GM21576 (cell line): ENCODE measurements around the gene REV1.
"Not testable (repeated sequence)": the region's sequence is repeated elsewhere in the genome, so short reads cannot be mapped to it uniquely, and the experiment has no call there.

ENCODE experiments used
- ATAC-seq: cut with Tn5 transposase; IDR thresholded peaks from one replicate; pipeline ENCODE4 v1.9.1; 2021; ENCODE audit warnings: mild to moderate bottlenecking, moderate library complexity; ENCODE audit not compliant: unreplicated experiment

REV1 gene

DNA sequence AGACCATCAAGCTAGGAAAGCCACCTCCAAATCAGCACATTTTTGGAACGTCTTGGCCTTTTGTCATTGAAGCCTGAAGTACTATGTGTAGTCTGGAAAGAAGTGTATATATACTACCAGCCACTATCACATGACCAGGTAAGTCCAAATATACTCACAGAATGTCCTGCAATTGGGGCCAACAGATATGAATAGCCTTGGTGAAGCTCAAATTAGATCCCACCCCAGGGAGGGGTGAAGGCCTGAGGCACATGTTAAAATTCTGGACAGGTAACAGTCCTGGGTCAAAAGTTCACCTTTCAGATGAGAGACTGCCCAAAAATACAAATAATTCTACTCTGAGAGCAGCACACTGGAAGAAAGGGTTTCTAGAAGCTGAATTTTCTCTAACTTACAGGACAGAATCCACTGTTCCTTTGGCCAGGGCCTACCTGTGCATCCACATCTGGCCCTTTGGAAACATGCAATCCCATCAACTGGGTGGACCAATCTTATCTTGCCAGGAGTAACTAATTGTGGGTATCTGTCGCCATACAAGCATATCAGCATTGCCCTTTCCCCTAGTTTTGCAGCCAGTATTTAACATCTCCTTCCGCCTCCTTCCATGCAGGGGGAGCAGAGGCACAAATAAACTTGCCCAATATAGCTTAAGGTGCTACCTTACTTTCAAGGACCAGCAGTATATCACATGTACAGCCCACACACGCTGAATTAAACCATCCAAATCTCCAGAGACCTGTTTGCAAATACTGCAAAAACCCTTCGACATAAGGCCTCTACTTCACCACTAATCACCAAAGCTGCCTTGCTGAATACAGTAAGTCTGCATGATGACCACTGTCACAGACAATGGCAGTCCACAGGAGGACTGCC lies 84.8 kb downstream of the REV1 start:
- ATAC-seq, result no peak

GRCh38 chr2:99404039-99404796 lies 85.6 kb downstream of the REV1 start:
- no peak for ATAC-seq

- ATAC-seq, result no peak
Observed at GRCh38 chr2:99403524-99403923, 86.3 kb downstream of the REV1 start.

- no peak for ATAC-seq
Observed at GRCh38 chr2:99403084-99403483, 86.7 kb downstream of the REV1 start.

GRCh38 chr2:99401841-99402240 lies 88.0 kb downstream of the REV1 start:
- no peak for ATAC-seq

- ATAC-seq, result no peak
Observed at GRCh38 chr2:99399795-99400194, 90.0 kb downstream of the REV1 start.

GRCh38 chr2:99399063-99399462 lies 90.8 kb downstream of the REV1 start:
- ATAC-seq, result no peak

DNA sequence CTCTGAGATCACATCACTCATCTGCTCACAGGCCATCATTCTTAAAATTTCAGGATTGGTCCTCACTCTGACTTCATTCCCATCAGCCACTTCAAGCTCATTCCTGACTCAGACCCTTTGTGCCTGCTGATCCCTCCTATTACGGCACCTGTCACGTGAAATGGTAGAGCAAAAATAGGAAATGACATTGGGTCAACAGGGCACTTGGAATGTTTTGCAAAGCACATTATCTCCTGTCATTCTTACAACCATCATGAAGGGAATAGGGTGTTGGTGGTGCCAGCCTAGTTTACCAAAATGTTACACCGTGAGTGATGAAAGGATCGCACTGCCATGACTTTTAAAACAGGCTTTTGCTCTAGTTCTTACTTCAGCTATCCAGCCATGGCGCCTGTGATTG lies 91.5 kb downstream of the REV1 start:
- ATAC-seq, result no peak

DNA sequence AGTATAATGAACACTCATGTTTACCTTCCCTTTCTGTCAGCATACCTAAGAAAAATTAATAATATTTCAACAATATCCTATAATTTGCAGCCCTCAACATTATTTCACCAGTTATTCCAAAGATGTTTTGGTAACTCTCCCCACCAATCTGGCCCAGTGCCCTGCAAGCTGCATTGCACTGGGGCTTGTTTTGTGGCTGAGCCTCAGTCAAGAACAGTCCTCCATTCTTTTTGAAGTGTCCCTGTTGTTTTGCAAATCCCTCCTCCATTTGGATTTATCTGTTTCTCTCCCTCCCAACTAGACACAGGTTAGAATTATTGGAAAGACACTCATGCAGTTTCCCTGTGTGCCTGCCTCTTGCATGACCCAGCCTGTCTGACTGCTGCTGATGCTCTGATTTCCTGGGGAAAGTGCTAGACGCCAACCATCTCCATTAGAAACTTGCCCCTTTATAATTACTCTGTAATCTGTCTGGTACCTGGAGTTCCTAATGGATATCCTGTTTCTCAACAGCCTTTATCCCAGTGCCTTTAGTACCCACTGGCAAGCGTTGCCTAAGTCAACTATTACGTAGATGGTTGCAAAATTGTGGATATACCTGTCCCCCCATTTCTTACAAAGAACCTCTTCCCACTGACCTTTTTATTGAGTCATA lies 92.4 kb downstream of the REV1 start:
- no peak for ATAC-seq

DNA sequence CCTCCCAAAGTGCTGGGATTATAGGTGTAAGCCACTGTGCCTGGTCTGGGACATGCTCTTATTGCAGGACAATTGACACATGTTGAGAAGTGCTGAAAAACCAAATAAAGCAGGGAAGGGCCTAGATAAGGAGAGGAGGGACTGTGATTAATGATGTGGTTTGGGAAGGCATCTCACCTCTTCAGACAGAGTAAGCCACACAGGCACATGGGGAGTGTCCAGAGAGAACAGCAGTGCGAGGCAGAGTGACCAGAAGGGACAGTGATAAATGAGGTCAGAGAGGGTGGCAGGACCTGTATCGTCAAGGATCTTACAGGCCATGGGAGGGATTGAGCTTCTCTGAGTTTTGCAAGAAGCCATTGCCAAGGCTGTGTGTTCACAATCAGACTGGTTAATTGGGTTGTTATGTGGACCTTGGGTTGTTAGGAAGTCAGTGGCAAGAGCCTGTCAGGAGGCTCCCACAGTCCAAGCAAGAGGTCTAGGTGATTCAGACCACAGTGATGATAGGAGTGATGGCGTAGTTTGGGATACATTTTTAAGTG lies 94.2 kb downstream of the REV1 start:
- no peak for ATAC-seq

GRCh38 chr2:99389946-99390345 lies 99.9 kb downstream of the REV1 start:
- no peak for ATAC-seq

GRCh38 chr2:99389371-99389770 lies 100.4 kb downstream of the REV1 start:
- ATAC-seq, result no peak

DNA sequence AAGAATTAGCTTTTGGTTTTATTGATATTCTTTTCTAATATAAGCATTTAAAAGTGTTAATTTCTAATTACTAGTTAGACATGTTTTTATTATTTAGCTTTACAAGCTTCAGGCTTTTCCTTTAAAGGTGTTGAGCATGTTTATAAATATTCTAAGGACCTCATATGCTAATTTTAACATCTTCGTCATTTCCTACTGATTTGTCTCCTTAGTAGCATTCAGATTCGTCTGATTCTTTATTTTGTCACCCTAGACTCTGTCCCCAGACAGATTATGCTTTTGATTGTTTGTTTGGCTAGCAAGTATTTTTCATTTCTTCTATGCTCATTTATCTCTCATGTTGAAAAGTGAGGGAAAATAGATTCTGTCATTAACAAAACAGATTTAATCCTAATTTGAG lies 100.9 kb downstream of the REV1 start:
- no peak for ATAC-seq

DNA sequence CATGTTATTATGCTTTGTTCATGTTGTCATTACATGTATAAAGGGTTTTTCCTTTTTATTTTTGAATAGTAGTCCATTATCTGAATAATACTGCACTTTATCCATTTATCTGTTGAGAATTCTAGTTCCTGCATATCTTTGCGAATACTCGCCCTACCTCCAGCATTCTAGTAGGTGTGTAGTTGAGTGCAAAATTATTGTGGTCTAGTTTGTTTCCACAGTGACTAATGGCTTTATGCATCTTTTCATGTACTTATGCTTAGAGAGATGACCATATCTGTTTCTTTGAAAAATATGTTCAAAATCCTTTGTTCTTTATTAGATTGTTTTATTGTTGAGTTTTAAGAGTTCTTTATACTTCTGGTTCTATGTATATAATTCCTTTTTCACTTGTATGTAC lies 103.8 kb downstream of the REV1 start:
- ATAC-seq, result no peak

DNA sequence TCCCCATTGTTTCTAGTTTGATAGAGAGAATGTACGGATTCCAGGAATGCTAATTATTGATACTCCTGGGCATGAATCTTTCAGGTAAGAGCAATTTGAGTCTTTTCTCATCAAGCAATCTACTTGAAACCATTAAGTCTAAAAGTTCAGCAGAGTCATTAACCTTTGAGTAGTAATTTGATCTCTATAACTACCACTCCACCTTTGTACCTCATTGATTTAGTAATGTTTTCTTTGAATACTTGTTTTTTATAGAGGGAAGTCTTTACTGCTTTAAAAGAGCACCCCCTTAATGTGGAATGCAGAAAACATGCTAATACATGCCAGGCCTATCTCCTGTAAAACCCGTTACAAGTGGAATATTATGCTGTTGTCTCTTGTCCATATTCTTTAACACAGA lies 107.7 kb downstream of the REV1 start:
- no peak for ATAC-seq

DNA sequence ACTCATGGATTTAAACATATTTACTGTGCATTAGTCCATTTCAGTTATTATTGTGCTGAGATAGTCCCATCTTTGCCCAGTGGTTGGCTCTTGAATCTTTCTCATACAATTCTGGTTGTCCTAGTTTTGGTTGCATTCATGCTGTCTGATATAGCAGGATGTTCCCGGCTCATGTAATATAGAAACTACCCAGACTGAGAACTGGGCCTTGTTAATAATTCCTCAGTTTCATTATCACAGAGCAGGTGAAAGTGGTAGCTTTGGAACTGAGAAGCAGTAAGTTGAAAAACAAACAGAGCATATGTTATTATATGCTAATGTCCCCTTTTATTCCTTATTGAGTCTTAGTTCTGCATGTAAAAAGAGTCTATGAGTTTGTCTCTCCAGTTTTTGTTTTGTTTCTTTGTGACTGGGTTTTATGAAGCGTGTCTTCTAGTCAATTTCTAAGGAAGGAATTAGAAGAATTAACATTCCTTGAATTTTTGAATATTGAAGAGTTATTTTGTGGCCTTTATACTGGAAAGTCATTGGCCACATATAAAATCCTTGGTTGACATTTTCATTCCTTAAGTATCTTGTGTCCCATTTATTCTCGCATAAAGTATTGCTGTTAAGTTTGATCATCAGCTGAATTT lies 109.3 kb downstream of the REV1 start:
- ATAC-seq, result no peak

DNA sequence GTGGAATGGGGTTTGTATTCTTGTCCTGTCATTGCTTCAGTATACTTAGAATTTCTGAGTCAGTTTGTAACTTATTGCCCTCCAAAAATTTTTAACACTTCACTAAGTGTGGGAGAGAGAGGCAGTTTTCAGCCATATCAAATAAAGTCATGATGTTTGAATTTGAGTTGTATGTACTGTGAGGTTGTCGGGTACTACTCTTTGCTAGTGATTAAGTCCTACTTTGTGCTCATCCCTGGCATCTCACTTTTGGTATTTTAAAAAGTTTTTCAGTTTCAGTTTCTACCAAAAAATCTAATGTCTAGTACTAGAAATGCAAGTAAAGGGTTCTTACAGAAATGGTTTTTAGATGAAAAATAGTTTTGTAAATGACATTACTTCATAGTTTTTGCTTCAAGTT lies 111.9 kb downstream of the REV1 start:
- ATAC-seq, result no peak

DNA sequence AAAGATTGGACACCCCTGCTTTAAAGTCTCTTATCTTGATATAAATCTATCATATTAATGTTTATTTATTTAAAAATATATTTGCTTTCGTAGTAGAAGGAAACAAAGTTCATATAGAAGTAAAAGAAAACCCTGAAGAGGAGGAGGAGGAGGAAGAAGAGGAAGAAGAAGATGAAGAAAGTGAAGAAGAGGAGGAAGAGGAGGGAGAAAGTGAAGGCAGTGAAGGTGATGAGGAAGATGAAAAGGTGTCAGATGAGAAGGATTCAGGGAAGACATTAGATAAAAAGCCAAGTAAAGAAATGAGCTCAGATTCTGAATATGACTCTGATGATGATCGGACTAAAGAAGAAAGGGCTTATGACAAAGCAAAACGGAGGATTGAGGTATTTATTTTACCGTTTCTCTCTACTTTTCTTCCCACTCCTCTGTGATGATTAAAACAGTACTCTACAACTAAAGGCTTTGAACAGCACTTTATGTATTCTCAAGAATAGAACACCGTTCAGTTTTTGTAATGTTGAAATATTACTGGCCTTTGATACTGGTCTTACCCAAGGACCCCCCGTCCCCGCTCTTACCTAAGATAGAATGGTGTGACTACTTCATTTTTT lies 113.5 kb downstream of the REV1 start:
- ATAC-seq, result no peak

DNA sequence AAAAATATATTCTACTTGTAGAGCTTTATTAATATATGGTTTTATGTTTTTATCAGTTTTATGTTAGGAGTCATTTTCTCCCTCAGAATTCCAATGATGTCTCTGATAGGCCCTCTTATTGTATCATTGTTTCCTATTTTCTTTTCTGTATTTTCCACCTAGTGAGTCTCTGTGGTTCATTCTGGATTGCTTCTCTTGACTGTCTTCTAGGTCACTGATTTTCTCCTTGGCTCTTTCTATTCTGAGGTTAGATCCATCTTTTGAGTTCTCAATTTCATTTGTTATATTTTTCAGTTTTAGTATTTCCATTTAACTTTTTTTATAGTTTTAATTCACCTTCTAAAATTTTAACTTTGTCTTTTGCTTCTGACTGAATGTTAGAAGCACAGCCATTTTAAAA lies 115.1 kb downstream of the REV1 start:
- ATAC-seq, result no peak

DNA sequence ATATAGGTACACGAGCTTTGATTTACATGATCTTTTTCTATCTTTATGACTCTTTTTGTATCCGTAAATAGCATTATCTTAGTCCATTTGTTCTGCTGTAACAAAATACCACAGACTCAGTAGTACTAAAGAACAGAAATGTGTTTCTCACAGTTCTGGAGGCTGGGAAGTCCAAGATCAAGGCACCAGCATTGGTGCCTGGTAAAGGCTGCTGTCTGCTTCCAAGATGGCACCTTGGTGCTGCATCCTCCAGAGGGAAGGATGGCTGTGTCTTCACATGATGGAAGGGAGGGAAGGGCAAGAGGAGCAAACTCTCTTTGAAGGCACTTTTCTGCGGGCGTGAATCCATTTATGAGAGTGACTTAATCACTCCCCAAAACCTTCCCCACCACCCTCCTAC lies 116.7 kb downstream of the REV1 start:
- no peak for ATAC-seq

GRCh38 chr2:99368854-99369253 lies 121.0 kb downstream of the REV1 start:
- ATAC-seq, result not testable (repeated sequence)
